Smooth muscle cell (in vitro differentiated cells): Measurements from ENCODE around the gene NUDT3. TPM values are rescaled to one million over a fixed set of nuclear protein-coding genes. Genes with fewer than 3 reads are reported as not detected.
A peak's percentile ranks its signal among the peaks of the same experiment; 100 is the strongest.

Experiments used
- DNase-seq: peaks from one replicate; lab custom pipeline; 2025; ENCODE audit not compliant: unreplicated experiment; lab: John Stamatoyannopoulos, UW
- H2AFZ ChIP-seq: fragments of 200-600 bp; sonication (generic); 2 replicates; pipeline ENCODE4 v1.6.0; 2016; ENCODE audit warnings: antibody characterized with exemption, low read depth, mild to moderate bottlenecking
- H3F3A ChIP-seq: fragments of 200-600 bp; sonication (generic); 2 replicates; pipeline ENCODE4 v1.6.0; 2017; ENCODE audit warnings: antibody characterized with exemption, low read depth
- H3K27ac ChIP-seq: fragments of 200-600 bp; sonication (generic); 2 replicates; pipeline ENCODE4 v1.5.1; 2016; ENCODE audit warnings: low read depth, mild to moderate bottlenecking
- H3K27me3 ChIP-seq: fragments of 200-600 bp; sonication (generic); 2 replicates; pipeline ENCODE4 v1.6.1; 2016; ENCODE audit warnings: low read depth, mild to moderate bottlenecking
- H3K36me3 ChIP-seq: fragments of 200-600 bp; sonication (generic); 2 replicates; pipeline ENCODE4 v1.5.1; 2016; ENCODE audit warnings: low read depth
- H3K4me1 ChIP-seq: fragments of 200-600 bp; sonication (generic); 2 replicates; pipeline ENCODE4 v1.5.1; 2016; ENCODE audit warnings: low read depth
- H3K4me2 ChIP-seq: fragments of 200-600 bp; sonication (generic); 2 replicates; pipeline ENCODE4 v1.6.0; 2016; ENCODE audit warnings: mild to moderate bottlenecking
- H3K4me3 ChIP-seq: fragments of 200-600 bp; sonication (generic); 2 replicates; pipeline ENCODE4 v1.5.1; 2016; ENCODE audit warnings: mild to moderate bottlenecking
- H3K79me2 ChIP-seq: fragments of 200-600 bp; sonication (generic); 2 replicates; pipeline ENCODE4 v1.6.0; 2016; ENCODE audit warnings: low read depth, mild to moderate bottlenecking
- H3K9ac ChIP-seq: fragments of 200-600 bp; sonication (generic); 2 replicates; pipeline ENCODE4 v1.6.0; 2016; ENCODE audit warnings: low read depth
- H3K9me3 ChIP-seq: fragments of 200-600 bp; sonication (generic); replicated peaks from 2 replicates; pipeline ENCODE4 v1.5.1; 2016; ENCODE audit warnings: low read depth
- H4K20me1 ChIP-seq: fragments of 200-600 bp; sonication (generic); 2 replicates; pipeline ENCODE4 v1.6.0; 2016; ENCODE audit warnings: low read depth
- CTCF ChIP-seq: fragments of 200-600 bp; sonication (generic); IDR thresholded peaks from 2 replicates; pipeline ENCODE4 v1.5.1; 2017; ENCODE audit warnings: borderline replicate concordance, mild to moderate bottlenecking, antibody characterized with exemption; ENCODE audit not compliant: insufficient read depth, poor library complexity, severe bottlenecking
- WGBS: methylation state at CpG from one replicate; pipeline ENCODE4 v1.1.7; 2016; ENCODE audit warnings: low lambda C conversion rate; 5-methylcytosine and 5-hydroxymethylcytosine counted together
- polyA plus RNA-seq: library from polyadenylated mRNA; unstranded; fragments of >200 nt; fragmentation: Nextera tagmentation; extraction: Ambion mirVana; gene quantifications from 2 replicates; pipeline ENCODE4 v1.2.1, GENCODE V29; 2016
- total RNA-seq: library from RNA; depleted of rRNA; stranded (reverse); fragments of >200 nt; gene quantifications from 2 replicates; pipeline ENCODE4 v1.2.3, GENCODE V29; 2014

The NUDT3 gene
- total and polyA plus RNA-seq, 2 experiments from 2014 or later, result 7.5 to 12.9 TPM

DNA sequence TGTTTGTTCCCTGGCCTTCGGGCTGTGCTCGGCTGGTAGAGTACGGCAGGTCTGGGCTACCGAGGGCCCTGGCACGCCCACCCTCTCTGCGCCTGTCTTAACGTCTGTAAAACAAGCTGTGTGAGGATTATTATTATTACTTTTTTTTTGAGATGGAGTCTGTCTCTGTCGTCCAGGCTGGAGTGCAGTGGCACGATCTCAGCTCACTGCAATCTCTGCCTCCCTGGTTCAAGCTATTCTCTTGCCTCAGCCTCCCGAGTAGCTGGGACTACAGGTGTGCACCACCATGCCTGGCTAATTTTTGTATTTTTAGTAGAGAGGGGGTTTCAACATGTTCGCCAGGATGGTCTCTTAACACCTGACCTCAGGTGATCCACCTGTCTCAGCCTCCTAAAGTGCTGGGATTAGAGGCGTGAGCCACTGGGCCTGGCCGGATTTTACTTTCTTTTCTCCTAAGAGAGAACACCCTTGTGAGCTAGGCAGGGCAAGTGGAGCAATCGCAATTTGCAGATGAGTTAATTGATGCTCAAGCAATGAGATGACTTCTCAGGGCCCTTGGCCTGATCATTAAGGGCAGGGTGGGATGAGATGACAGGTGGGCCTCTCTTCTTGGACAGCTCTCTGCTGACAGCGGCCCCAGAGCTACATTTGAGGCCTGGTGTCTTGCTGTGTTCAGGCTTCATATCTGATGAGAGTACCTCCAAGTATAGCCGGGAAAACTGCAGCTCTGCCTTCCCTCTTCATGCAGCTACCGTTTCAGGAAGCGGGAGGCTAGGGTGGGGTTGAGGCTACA, 142.8 kb downstream of the NUDT3 start:
- H3K36me3 ChIP-seq, result no peaks in the 10 kb centered on the region
- DNase-seq, result no peak
- H3K4me2 ChIP-seq, result peak overlapping the region; percentile 92
- H2AFZ ChIP-seq, result peak overlapping the region; percentile 99
- H3K79me2 ChIP-seq, result no peaks in the 10 kb centered on the region
- H4K20me1 ChIP-seq, result no peaks in the 10 kb centered on the region
- peak overlapping the region; percentile 58 for H3K27ac ChIP-seq
- H3F3A ChIP-seq, result peaks cover 9% of the 10 kb centered on the region
- TF ChIP-seq CTCF, result no peak
- H3K9me3 ChIP-seq, result no peaks in the 10 kb centered on the region
- no peaks in the 10 kb centered on the region for H3K4me1 ChIP-seq
- peak overlapping the region; percentile 75 for H3K4me3 ChIP-seq
- H3K9ac ChIP-seq, result peak overlapping the region; percentile 83
- H3K27me3 ChIP-seq, result no peaks in the 10 kb centered on the region
- WGBS, result 53% methylated on average over 17 of the region's 18 CpGs

DNA sequence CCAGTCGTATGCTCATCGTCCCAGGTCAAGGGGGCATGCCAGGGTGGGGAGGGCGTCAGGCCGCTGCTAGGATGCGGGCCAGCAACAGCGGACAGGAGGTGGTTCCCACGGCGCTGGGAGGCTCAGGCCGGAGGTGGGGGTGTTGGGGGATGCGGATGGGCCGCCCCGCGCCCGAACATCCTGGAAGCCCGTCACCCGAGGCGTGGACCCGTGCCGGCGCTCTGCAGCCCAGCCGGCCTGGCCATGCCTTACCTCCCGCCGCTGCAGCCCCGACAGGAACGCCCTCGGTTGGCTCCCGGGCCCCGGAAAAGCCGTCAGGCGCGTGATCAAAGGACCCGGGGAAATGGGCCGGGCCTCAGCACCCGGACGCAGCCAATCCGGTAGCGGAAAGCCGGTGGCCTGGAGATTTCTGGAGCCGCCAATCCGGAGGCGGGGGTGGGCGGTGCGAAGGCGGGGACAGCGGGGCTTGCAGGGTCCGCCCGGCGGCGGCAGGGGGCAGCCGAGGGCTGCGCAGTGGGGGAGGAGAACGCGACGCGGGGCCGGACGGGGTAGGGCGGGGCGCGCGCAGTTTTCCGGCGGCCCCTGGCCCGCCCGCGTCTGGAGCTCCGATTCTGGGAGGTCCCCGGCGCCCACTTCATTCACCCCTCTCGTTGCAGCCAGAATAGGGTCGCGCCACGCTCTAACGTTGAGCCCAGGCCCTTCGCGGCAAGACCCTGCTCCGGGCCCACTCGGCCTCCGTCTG, 143.6 kb downstream of the NUDT3 start, which contains the start of gene SMIM29:
SMIM29 (minus strand) TSS at position 280 of the 742 bp plus-strand sequence. CDS start 1,215 bp downstream, outside the sequence.
- under 1% methylated on average over 56 of the region's 79 CpGs for WGBS
- H3K9me3 ChIP-seq, result no peaks in the 10 kb centered on the region
- H2AFZ ChIP-seq, result peak within 1 kb of the TSS; percentile 99
- H3K4me3 ChIP-seq, result peak within 1 kb of the TSS; percentile 75
- TF ChIP-seq CTCF, result peak; percentile 91
- H3F3A ChIP-seq, result peaks cover 9% of the 10 kb centered on the region
- peak; percentile 93 for DNase-seq
- no peaks in the 10 kb centered on the region for H3K79me2 ChIP-seq
- no peaks in the 10 kb centered on the region for H3K4me1 ChIP-seq
- no peaks in the 10 kb centered on the region for H3K27me3 ChIP-seq
- H3K36me3 ChIP-seq, result no peaks in the 10 kb centered on the region
- H3K9ac ChIP-seq, result peak within 1 kb of the TSS; percentile 83
- H4K20me1 ChIP-seq, result no peaks in the 10 kb centered on the region
- peak within 1 kb of the TSS; percentile 92 for H3K4me2 ChIP-seq
- H3K27ac ChIP-seq, result peak within 1 kb of the TSS; percentile 61

DNA sequence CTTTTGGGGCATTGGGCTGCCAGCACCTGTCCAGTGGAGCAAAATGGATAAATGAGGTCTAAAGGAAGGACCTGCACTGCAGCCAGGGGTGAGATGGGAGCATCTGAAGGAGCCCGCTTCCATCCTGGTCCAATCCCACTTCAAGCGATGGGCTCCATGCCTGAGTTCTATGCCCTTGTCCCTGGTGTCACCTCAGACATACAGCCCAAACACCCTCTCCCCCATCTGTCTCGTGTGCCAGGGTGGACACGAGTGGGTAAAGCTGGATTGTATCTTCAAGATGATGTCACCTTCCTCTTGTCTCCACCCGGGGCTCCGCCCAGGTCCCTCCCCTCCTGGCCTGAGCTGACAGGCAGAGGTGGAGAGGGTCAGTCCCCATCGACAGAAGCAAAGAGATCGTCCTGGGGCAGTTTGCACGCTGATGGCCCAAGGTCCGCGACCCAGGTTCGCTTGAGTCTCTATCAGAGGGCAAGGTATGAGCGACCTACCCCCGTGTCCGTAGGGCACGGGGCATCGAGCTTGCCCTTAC, 144.2 kb downstream of the NUDT3 start:
- no peaks in the 10 kb centered on the region for H3K9me3 ChIP-seq
- WGBS, result 10% methylated on average over 17 of the region's 17 CpGs
- no peaks in the 10 kb centered on the region for H3K79me2 ChIP-seq
- TF ChIP-seq CTCF, result no peak
- no peaks in the 10 kb centered on the region for H3K36me3 ChIP-seq
- DNase-seq, result no peak
- no peaks in the 10 kb centered on the region for H4K20me1 ChIP-seq
- peak overlapping the region; percentile 75 for H3K4me3 ChIP-seq
- H3K4me1 ChIP-seq, result no peaks in the 10 kb centered on the region
- peak overlapping the region; percentile 83 for H3K9ac ChIP-seq
- peak overlapping the region; percentile 53 for H2AFZ ChIP-seq
- H3K27me3 ChIP-seq, result no peaks in the 10 kb centered on the region
- H3K27ac ChIP-seq, result peak overlapping the region; percentile 61
- peaks cover 9% of the 10 kb centered on the region for H3F3A ChIP-seq
- H3K4me2 ChIP-seq, result peak overlapping the region; percentile 92
